Osteoblast (primary cell): ENCODE results near the gene RAB40B. TPM values are rescaled to one million over a fixed set of nuclear protein-coding genes. Genes with fewer than 3 reads are reported as not detected.
A peak's percentile ranks its signal among the peaks of the same experiment; 100 is the strongest.
"Not testable (repeated sequence)": the region's sequence is repeated elsewhere in the genome, so short reads cannot be mapped to it uniquely, and the experiment has no call there.

Source experiments
- DNase-seq: peaks from one replicate; pipeline ENCODE4 v3.0.0; 2011; ENCODE audit warnings: low spot score, mixed read lengths; ENCODE audit not compliant: insufficient read length; ENCODE audit errors: missing footprints
- H2AFZ ChIP-seq: 2 replicates; pipeline ENCODE4 v1.6.0; 2011; ENCODE audit warnings: mild to moderate bottlenecking, low read length
- H3K27ac ChIP-seq: 2 replicates; pipeline ENCODE4 v1.5.1; 2011; ENCODE audit warnings: mild to moderate bottlenecking, low read depth, low read length, moderate library complexity
- H3K27me3 ChIP-seq: 2 replicates; pipeline ENCODE4 v1.6.0; 2012; ENCODE audit warnings: mild to moderate bottlenecking, control low read depth, inconsistent platforms, low read length, moderate library complexity; ENCODE audit not compliant: insufficient read depth
- H3K36me3 ChIP-seq: 2 replicates; pipeline ENCODE4 v1.5.1; 2011; ENCODE audit warnings: mild to moderate bottlenecking, low read length, control low read depth, moderate library complexity; ENCODE audit not compliant: insufficient read depth
- H3K4me1 ChIP-seq: 2 replicates; pipeline ENCODE4 v1.5.1; 2011; ENCODE audit warnings: mild to moderate bottlenecking, low read length, control low read depth, moderate library complexity; ENCODE audit not compliant: insufficient read depth
- H3K4me2 ChIP-seq: 2 replicates; pipeline ENCODE4 v1.6.0; 2011; ENCODE audit warnings: mild to moderate bottlenecking, low read length; ENCODE audit not compliant: insufficient read depth
- H3K4me3 ChIP-seq: fragments of 200-600 bp; sonication (generic); 3 replicates; pipeline ENCODE4 v1.5.1; 2012; ENCODE audit warnings: mild to moderate bottlenecking, low read length, inconsistent platforms; ENCODE audit not compliant: insufficient read depth
- H3K79me2 ChIP-seq: 2 replicates; pipeline ENCODE4 v1.6.0; 2012; ENCODE audit warnings: mild to moderate bottlenecking, low read length, control low read depth, inconsistent platforms; ENCODE audit not compliant: insufficient read depth
- H3K9me3 ChIP-seq: 2 replicates; pipeline ENCODE4 v1.5.1; 2011; ENCODE audit warnings: low read depth, low read length, control low read depth
- H4K20me1 ChIP-seq: 2 replicates; pipeline ENCODE4 v1.6.0; 2012; ENCODE audit warnings: mild to moderate bottlenecking, low read length, control low read depth; ENCODE audit not compliant: insufficient read depth
- total RNA-seq: library from RNA; depleted of rRNA; stranded (reverse); fragments of >200 nt; gene quantifications from 2 replicates; pipeline ENCODE4 v1.2.3, GENCODE V29; 2012
- TF ChIP-seq, protein P1 (sequence below): IDR thresholded peaks from 2 replicates; pipeline ENCODE4 v1.5.1; 2011; ENCODE audit warnings: mild to moderate bottlenecking, low read depth, low read length, moderate library complexity; ENCODE audit errors: extremely low read depth

The RAB40B gene
- total RNA-seq, 1 donor: 8.3 TPM

DNA sequence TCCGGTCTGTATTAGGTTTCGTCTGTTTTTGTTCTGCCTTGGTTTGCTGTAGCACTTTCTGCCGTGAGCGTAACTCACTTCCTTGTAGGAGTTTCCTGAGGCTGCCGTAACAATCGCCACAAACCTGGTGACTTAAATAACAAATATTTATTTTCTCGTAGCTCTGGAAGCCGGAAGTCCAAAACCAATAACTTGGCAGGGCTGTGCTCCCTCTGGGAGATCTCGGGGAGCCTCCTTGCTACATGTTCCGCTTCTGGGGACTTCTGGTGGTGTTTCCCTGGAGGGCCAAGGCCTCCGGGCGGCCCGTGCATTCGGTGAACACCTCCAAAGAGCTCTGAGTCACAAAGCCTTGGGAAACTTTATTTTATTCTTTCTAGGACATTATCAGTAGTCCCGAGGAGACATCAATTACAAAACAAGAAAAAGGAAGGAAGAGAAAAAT, 43.4 kb downstream of the RAB40B start:
- H2AFZ ChIP-seq: peak overlapping the region; percentile 37
- no peaks in the 10 kb centered on the region for H3K36me3 ChIP-seq
- no peaks in the 10 kb centered on the region for H3K9me3 ChIP-seq
- H3K27me3 ChIP-seq: no peaks in the 10 kb centered on the region
- H3K4me1 ChIP-seq: no peaks in the 10 kb centered on the region
- no peaks in the 10 kb centered on the region for H3K79me2 ChIP-seq
- H3K4me2 ChIP-seq: peak overlapping the region; percentile 23
- no peaks in the 10 kb centered on the region for H4K20me1 ChIP-seq
- DNase-seq: peak; percentile 77
- no peak overlapping the region for H3K4me3 ChIP-seq
- TF ChIP-seq, protein P1, sequence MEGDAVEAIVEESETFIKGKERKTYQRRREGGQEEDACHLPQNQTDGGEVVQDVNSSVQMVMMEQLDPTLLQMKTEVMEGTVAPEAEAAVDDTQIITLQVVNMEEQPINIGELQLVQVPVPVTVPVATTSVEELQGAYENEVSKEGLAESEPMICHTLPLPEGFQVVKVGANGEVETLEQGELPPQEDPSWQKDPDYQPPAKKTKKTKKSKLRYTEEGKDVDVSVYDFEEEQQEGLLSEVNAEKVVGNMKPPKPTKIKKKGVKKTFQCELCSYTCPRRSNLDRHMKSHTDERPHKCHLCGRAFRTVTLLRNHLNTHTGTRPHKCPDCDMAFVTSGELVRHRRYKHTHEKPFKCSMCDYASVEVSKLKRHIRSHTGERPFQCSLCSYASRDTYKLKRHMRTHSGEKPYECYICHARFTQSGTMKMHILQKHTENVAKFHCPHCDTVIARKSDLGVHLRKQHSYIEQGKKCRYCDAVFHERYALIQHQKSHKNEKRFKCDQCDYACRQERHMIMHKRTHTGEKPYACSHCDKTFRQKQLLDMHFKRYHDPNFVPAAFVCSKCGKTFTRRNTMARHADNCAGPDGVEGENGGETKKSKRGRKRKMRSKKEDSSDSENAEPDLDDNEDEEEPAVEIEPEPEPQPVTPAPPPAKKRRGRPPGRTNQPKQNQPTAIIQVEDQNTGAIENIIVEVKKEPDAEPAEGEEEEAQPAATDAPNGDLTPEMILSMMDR: no peak
- no peak overlapping the region for H3K27ac ChIP-seq

DNA sequence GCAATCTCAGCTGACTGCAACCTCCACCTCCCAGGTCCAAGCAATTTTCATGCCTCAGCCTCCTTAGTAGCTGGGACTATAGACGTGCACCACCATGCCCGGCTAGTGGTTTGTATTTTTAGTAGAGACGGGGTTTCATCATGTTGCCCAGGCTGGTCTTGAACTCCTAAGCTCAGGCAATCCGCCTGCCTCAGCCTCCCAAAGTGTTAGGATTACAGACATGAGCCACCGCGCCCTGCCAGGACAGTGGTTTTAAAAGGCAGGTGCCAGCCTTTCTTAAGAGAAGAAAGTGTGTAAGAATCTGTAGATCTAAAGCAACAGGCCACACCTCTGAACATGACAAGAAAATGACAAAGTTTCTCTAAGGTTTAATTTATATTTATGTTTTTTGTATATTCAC, 43.9 kb downstream of the RAB40B start:
- not testable (repeated sequence) for DNase-seq, H2AFZ ChIP-seq, H3K27me3 ChIP-seq, H3K27ac ChIP-seq, H3K4me1 ChIP-seq, H3K36me3 ChIP-seq, H3K4me3 ChIP-seq, H3K79me2 ChIP-seq, H4K20me1 ChIP-seq, H3K9me3 ChIP-seq
- H3K4me2 ChIP-seq: peak overlapping the region; percentile 23

DNA sequence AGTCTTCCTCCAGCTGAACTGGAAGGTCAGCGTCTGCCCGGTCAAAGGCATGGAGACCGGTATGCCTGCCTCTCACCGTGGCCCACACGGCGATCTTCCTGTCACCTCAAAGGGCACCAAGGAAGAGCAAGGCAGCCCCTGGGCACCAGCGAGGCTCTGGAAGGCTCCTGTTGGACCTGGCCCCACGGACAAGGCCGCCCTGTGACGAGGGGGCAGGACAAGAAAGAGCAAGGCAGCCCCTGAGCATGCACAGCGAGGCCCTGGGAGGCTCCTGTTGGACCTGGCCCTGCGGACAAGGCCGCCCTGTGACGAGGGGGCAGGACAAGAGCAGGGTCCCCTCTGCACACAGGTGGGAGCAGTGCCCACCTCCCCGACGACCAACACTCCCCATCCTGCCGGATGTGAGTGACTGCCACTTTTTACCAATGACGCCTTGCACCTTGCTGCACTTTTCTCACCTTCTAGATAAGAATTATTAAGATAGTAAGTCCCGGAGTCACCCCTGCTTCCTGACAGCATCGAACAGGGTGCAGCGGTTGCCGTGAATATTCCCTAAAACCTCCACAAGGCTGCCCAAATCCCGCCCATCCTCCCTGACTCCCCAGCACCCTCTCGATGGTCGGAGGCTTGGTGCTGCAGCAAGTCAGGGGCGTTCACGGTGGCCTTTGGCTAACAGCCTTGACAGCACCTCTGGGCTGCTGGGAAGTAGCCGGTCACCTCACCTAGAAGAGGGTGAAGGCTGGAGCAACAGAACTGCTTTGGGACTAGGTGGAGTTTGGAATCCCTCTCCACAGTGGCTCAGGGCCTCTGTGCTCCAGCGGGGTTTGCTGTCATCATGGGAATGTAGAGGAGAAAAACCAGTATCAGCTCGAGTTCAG, 44.6 kb downstream of the RAB40B start:
- DNase-seq: peak; percentile 64
- Histone ChIP-seq H3K36me3 (no peaks in the 10 kb centered on the region), H3K27me3 (no peaks in the 10 kb centered on the region), H4K20me1 (no peaks in the 10 kb centered on the region), H3K4me2 (no peak overlapping the region), H3K27ac (no peak overlapping the region), H3K79me2 (no peaks in the 10 kb centered on the region), H3K9me3 (no peaks in the 10 kb centered on the region), H3K4me3 (no peak overlapping the region), H3K4me1 (no peaks in the 10 kb centered on the region), H2AFZ (no peak overlapping the region)
- TF ChIP-seq, protein P1: no peak

DNA sequence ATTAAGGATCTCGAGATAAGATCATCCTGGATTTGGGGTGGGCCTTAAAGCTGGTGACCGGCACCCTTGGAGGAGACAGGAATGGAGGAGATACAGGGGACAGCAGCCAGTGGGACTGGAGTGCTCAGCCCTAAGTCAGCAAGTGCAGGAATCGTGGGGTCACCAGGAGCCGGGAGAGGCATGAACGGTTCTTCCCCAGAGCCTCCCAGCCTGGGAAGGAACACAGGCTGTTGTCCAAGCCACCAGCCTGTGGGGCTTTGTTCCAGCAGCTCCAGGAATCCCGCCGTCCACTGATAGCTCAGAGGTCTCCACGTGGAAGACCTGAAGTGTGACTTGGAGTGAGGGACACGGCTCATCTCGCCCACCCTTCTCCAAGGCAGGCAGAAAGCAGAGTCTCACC, 47.8 kb downstream of the RAB40B start:
- DNase-seq: peak; percentile 66
- no peak overlapping the region for H3K4me3 ChIP-seq
- no peak overlapping the region for H3K4me2 ChIP-seq
- H3K4me1 ChIP-seq: peaks cover 10% of the 10 kb centered on the region
- peaks cover 19% of the 10 kb centered on the region for H4K20me1 ChIP-seq
- TF ChIP-seq, protein P1: no peak
- H3K27me3 ChIP-seq: no peaks in the 10 kb centered on the region
- no peaks in the 10 kb centered on the region for H3K36me3 ChIP-seq
- no peak overlapping the region for H3K27ac ChIP-seq
- H3K9me3 ChIP-seq: no peaks in the 10 kb centered on the region
- H3K79me2 ChIP-seq: peaks cover 22% of the 10 kb centered on the region
- no peak overlapping the region for H2AFZ ChIP-seq
